Lung (tissue), 12 donors: ENCODE data around the gene NELL2. TPM values are rescaled to one million over a fixed set of nuclear protein-coding genes. Genes with fewer than 3 reads are reported as not detected.

Experiments
- ATAC-seq: fragments of 200-7000 bp; cut with Tn5 transposase; one replicate; pipeline ENCODE4 v1.9.1; 2020; ENCODE audit warnings: moderate number of reproducible peaks; ENCODE audit not compliant: insufficient read depth, low FRiP score
- DNase-seq, 3 donors: peaks; one replicate each; pipeline ENCODE4 v3.0.0-alpha.2; 2013 to 2017
- H3K27ac ChIP-seq, 2 donors: one replicate each; pipeline ENCODE4 v1.5.1; 2013; ENCODE audit warnings: mild to moderate bottlenecking in 2 of 2, moderate library complexity in 2 of 2, control low read depth in 1 of 2, inconsistent platforms in 1 of 2, low read depth in 1 of 2, low read length in 1 of 2
- H3K27me3 ChIP-seq, 3 donors: one replicate each; pipeline ENCODE4 v1.5.1; 2013; ENCODE audit warnings: low read length in 2 of 3; ENCODE audit not compliant: control insufficient read depth in 3 of 3, insufficient read depth in 3 of 3
- H3K36me3 ChIP-seq, 4 donors: one replicate each; pipeline ENCODE4 v1.5.1; 2013; ENCODE audit warnings: low read length in 4 of 4, mild to moderate bottlenecking in 1 of 4, moderate library complexity in 1 of 4; ENCODE audit not compliant: control insufficient read depth in 4 of 4, insufficient read depth in 4 of 4
- H3K4me1 ChIP-seq, 5 donors: one replicate each; pipeline ENCODE4 v1.5.1; 2013; ENCODE audit warnings: low read length in 5 of 5, mild to moderate bottlenecking in 2 of 5, moderate library complexity in 1 of 5; ENCODE audit not compliant: control insufficient read depth in 5 of 5, insufficient read depth in 5 of 5
- H3K4me3 ChIP-seq: one replicate; pipeline ENCODE4 v1.5.1; 2013; ENCODE audit warnings: mild to moderate bottlenecking, control low read depth, moderate library complexity
- H3K9ac ChIP-seq, 2 donors: one replicate each; pipeline ENCODE4 v1.5.1; 2013; ENCODE audit warnings: low read length in 2 of 2, control low read depth in 1 of 2; ENCODE audit not compliant: insufficient read depth in 1 of 2
- H3K9me3 ChIP-seq, 4 donors: one replicate each; pipeline ENCODE4 v1.5.1; 2013; ENCODE audit warnings: low read length in 3 of 4, mild to moderate bottlenecking in 1 of 4, moderate library complexity in 1 of 4; ENCODE audit not compliant: control insufficient read depth in 4 of 4, insufficient read depth in 3 of 4
- WGBS, 2 donors: extraction: QIAGEN DNeasy Blood & Tissue Kit; methylation state at CpG; one replicate each; pipeline ENCODE4 v1.1.7; 2013; 5-methylcytosine and 5-hydroxymethylcytosine counted together
- polyA plus RNA-seq, 2 donors: library from polyadenylated mRNA; stranded (reverse); fragments of 200-250 nt; gene quantifications; one replicate each; pipeline ENCODE4 v1.2.1, GENCODE V29; 2013
- total RNA-seq, 2 donors: library from RNA; depleted of rRNA in 1 of 2; stranded (reverse); fragments of >200 nt in 1 of 2; gene quantifications; one replicate each; pipeline ENCODE4 v1.2.1, GENCODE V29; 2014 to 2021
- TF ChIP-seq, protein P1 (sequence below): IDR thresholded peaks from 2 replicates; pipeline ENCODE4 v1.5.1; 2012; ENCODE audit warnings: mild to moderate bottlenecking; ENCODE audit errors: control extremely low read depth, extremely low read depth
- donor health status: control.
- donor health status: control.
- donor health status: Bipolar disorder and iron deficiency.
- donor health status: healthy.
- donor health status: DM: yes; HTN: yes; CAD: no.

Gene NELL2
- total and polyA plus RNA-seq, 4 donors: 2.2 to 15.9 (median 8.6) TPM

DNA sequence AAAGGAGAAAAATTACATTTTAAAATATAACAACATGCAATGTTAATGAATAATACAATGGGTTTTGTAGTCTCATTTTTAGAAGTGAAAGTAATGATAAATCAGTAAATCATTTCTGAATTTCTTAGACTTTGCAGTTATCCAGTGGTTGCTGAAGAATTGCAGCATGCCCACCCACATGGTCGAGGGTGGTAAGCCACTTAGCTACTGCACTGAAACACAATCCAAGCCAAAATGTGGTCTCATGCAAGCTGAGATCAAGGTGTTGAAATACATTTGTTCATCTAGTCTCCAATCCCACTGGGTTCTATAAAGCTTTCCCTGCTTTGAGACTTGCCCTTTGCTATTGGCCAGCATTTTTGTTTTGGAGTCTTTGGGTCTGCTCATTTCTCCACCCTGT, 247.9 kb downstream of the NELL2 start:
- no peaks in the 10 kb centered on the region for H3K9me3 ChIP-seq
- H3K27me3 ChIP-seq: no peaks in the 10 kb centered on the region
- H3K9ac ChIP-seq: no peak overlapping the region
- ATAC-seq (no peak), DNase-seq (no peak)
- no peaks in the 10 kb centered on the region for H3K4me1 ChIP-seq
- no peak overlapping the region for H3K4me3 ChIP-seq
- TF ChIP-seq, protein P1, sequence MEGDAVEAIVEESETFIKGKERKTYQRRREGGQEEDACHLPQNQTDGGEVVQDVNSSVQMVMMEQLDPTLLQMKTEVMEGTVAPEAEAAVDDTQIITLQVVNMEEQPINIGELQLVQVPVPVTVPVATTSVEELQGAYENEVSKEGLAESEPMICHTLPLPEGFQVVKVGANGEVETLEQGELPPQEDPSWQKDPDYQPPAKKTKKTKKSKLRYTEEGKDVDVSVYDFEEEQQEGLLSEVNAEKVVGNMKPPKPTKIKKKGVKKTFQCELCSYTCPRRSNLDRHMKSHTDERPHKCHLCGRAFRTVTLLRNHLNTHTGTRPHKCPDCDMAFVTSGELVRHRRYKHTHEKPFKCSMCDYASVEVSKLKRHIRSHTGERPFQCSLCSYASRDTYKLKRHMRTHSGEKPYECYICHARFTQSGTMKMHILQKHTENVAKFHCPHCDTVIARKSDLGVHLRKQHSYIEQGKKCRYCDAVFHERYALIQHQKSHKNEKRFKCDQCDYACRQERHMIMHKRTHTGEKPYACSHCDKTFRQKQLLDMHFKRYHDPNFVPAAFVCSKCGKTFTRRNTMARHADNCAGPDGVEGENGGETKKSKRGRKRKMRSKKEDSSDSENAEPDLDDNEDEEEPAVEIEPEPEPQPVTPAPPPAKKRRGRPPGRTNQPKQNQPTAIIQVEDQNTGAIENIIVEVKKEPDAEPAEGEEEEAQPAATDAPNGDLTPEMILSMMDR: no peak
- 77 to 88% methylated on average over 1 of the region's 1 CpG for WGBS, 2 donors
- H3K36me3 ChIP-seq: no peaks in the 10 kb centered on the region
- H3K27ac ChIP-seq: no peak overlapping the region

DNA sequence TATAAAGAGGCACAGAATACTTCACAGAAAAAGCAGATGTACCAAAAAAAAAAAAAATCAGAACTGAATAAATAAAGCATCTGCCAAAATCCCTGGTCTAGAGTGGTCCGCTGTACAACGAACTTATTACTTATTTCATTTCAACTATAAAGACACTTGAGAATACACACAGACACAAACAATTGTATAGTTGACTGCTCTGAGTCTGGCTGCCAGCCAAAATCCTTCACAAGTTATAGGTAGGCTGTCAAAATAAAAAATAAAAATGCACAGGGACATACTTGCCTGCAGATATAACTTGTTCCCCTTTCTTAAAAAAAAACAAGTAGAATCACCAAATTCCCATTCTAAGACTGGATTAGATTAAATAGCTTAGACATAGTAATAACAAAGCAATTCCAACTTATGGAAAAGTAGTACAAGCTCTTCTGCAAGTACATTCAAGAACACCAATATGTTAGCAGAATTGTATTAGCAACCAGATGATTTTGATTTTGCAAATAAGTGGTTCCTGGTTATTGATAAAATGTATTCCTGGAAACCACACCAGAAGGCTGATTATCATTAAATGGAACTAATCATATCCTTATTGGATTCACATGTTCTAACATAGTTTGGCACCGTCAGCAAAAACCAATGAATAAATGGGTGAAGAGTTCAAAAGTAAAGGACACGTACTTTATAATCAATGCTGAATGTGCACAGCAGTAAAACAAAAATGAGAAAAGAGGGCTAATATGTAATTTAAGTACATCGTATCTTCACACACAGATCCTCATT, 248.5 kb downstream of the NELL2 start:
- 84 to 91% methylated on average over 5 of the region's 5 CpGs for WGBS, 2 donors
- no peak overlapping the region for H3K9ac ChIP-seq
- no peaks in the 10 kb centered on the region for H3K9me3 ChIP-seq
- DNase-seq (no peak), ATAC-seq (no peak)
- no peaks in the 10 kb centered on the region for H3K4me1 ChIP-seq
- TF ChIP-seq, protein P1: no peak
- no peak overlapping the region for H3K27ac ChIP-seq
- H3K4me3 ChIP-seq: no peak overlapping the region
- no peaks in the 10 kb centered on the region for H3K27me3 ChIP-seq
- H3K36me3 ChIP-seq: no peaks in the 10 kb centered on the region

DNA sequence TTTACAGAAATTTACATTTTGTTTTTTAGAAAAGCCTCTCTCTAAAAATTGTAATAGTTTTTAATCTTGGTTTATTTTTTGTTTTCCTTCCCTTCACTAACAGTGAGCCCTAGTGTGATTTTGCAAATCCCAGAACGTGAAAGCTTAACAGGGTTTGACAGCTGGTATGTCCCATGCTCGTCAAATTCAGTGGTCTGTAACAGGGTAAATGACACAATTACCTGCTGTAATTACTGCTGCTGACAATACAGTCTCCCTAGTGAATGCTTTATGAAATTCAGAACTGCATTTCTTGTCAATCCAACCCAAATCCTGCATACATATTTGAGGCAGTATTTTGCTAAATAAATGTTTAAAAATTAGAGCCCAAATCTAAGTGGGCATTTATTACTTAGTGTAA, 249.2 kb downstream of the NELL2 start:
- TF ChIP-seq, protein P1: no peak
- DNase-seq: no peak
- H3K27me3 ChIP-seq: no peaks in the 10 kb centered on the region

DNA sequence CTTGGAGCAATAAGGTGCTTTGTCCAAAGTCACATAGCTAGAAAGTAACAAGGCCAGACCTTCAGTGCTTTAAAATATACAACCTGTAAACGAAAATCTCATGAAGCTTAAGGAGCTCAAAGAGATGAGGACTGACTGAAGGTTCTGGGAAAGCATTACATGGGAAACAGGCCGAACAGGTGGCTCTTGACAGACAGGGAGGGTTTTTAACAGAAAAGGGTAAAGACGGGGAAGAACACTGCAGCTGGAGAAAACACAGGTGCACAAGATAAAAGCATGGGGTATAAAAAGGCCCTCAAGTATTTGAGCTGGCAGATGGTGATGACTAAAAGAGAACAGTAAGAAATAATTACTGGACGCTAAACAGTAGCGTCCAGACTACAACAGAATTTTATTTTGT, 257.2 kb downstream of the NELL2 start:
- Histone ChIP-seq H3K4me1 (no peaks in the 10 kb centered on the region), H3K9me3 (no peaks in the 10 kb centered on the region), H3K27ac (no peak overlapping the region), H3K36me3 (no peaks in the 10 kb centered on the region), H3K27me3 (no peaks in the 10 kb centered on the region), H3K9ac (no peak overlapping the region), H3K4me3 (no peak overlapping the region)
- ATAC-seq: no peak
- no peak for DNase-seq
- 81 to 82% methylated on average over 5 of the region's 5 CpGs for WGBS, 2 donors
- TF ChIP-seq, protein P1: no peak

More for the DNA sequence above, 249.2 kb downstream of the NELL2 start:
- H3K4me1 ChIP-seq: no peaks in the 10 kb centered on the region
- no peaks in the 10 kb centered on the region for H3K36me3 ChIP-seq
- H3K9me3 ChIP-seq: no peaks in the 10 kb centered on the region
- WGBS, 2 donors: 55 to 80% methylated on average over 2 of the region's 2 CpGs
- H3K4me3 ChIP-seq: no peak overlapping the region
- ATAC-seq: no peak
- H3K9ac ChIP-seq: no peak overlapping the region
- H3K27ac ChIP-seq: no peak overlapping the region
